ENCODE data around the gene ABHD12.

DNA sequence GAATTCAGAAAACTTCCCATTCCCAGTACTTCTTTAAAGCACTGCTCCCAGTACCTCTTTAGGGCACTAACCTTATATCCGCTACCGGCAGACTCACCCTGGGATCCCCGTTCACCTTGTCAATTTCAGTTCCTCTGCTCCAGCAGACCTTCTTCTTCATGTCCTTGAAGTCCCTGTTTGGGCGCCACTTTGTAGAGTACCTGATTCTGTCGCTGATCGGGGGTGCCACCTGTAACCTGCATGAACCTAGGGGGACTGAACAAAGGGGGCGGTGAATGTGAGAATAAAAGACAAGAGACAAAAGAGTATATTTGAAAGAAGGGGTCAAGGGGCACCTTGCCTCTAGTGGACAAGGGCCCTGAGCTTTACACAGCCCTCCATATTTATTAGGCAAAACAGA lies 11.9 kb upstream of the ABHD12 start:
- no peak for TF ChIP-seq EZH2 (IDR thresholded peaks at IDR 0.05; ENCODE audit: borderline replicate concordance, low read length)
- TF ChIP-seq CTCF (IDR thresholded peaks at IDR 0.05; ENCODE audit: low read length) = no peak

Measured in OCI-LY1 (cell line).